Tibial nerve (tissue), 4 donors: Measurements from ENCODE around the gene FAM169A. TPM values are rescaled to one million over a fixed set of nuclear protein-coding genes. Genes with fewer than 3 reads are reported as not detected.

Source experiments
- DNase-seq, 2 donors: peaks; one replicate each; pipeline ENCODE4 v3.0.0-alpha.2; 2019; ENCODE audit warnings: low spot score in 2 of 2
- H3K27ac ChIP-seq, 4 donors: fragments of 200-600 bp; sonication (generic) in 3 of 4; one replicate each; pipeline ENCODE4 v1.5.1; 2017 to 2019; ENCODE audit warnings: mild to moderate bottlenecking in 1 of 4
- H3K27me3 ChIP-seq, 2 donors: fragments of 200-600 bp; sonication (generic) in 1 of 2; one replicate each; pipeline versions ENCODE4 v1.5.1 to v1.6.0; 2017 to 2019
- H3K36me3 ChIP-seq, 3 donors: fragments of 200-600 bp; sonication (generic); one replicate each; pipeline ENCODE4 v1.5.1; 2018 to 2019
- H3K4me1 ChIP-seq, 4 donors: fragments of 200-600 bp; sonication (generic) in 3 of 4; one replicate each; pipeline ENCODE4 v1.5.1; 2017 to 2019
- H3K4me3 ChIP-seq, 4 donors: fragments of 200-600 bp; sonication (generic) in 3 of 4; one replicate each; pipeline ENCODE4 v1.5.1; 2017 to 2019; ENCODE audit warnings: mild to moderate bottlenecking in 1 of 4, moderate library complexity in 1 of 4
- H3K9me3 ChIP-seq, 4 donors: fragments of 200-600 bp; sonication (generic) in 3 of 4; one replicate each; pipeline ENCODE4 v1.5.1; 2017 to 2019
- EP300 ChIP-seq, 2 donors: sonication (generic); formaldehyde crosslinking; IDR thresholded peaks; one replicate each; pipeline ENCODE4 v1.6.1; 2017; ENCODE audit warnings: antibody characterized with exemption in 2 of 2, mild to moderate bottlenecking in 1 of 2
- POLR2A ChIP-seq, 2 donors: fragments of 450-650 bp; IDR thresholded peaks; one replicate each; pipeline ENCODE4 v1.6.1; 2017; ENCODE audit warnings: antibody characterized with exemption in 2 of 2, mild to moderate bottlenecking in 2 of 2, moderate library complexity in 2 of 2
- WGBS, 2 donors: methylation state at CpG; one replicate each; pipeline ENCODE4 v1.1.5; 2018; 5-methylcytosine and 5-hydroxymethylcytosine counted together
- small RNA-seq: library from RNA; depleted of rRNA; stranded (forward); fragments of <200 nt; gene quantifications from one replicate; pipeline ENCODE3, GENCODE V24; 2016
- total RNA-seq, 4 donors: library from RNA; depleted of rRNA; stranded (reverse); fragments of >200 nt; gene quantifications; one replicate each; pipeline ENCODE4 v1.1.0, GENCODE V29; 2016
- TF ChIP-seq, protein P1 (sequence below), 5 experiments: fragments of 200-600 bp in 3 of 5; fragments of 450-650 bp in 2 of 5; sonication (generic) in 3 of 5; IDR thresholded peaks; one replicate each; pipeline ENCODE4 v1.5.1; 2016 to 2019; ENCODE audit warnings: antibody characterized with exemption in 5 of 5, mild to moderate bottlenecking in 3 of 5, moderate library complexity in 2 of 5

The FAM169A gene
- total RNA-seq, 4 donors from 2014 or later = 5.9 to 15.3 (median 10.8) TPM

DNA sequence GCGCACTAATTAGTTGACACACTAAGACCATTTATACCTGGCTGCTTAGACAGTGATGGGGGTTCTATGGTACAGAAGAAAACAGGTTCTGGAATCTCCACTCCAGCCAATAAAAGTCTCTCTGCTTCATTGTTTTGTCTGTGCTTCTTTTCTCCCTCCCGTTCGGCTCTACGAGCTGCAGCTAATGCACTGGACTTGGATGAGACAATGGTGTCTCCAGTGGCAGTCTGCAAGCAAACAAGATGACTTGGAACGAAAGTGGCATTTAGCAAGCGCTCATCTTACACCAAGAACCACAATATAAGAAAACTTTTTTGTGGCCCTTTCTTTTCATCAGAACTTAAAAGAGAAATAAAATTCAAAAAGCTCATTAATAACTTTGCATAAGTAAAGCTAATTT is 129.4 kb downstream of the FAM169A start:
- WGBS, 2 donors = 73 to 80% methylated on average over 6 of the region's 6 CpGs
- TF ChIP-seq, protein P1, sequence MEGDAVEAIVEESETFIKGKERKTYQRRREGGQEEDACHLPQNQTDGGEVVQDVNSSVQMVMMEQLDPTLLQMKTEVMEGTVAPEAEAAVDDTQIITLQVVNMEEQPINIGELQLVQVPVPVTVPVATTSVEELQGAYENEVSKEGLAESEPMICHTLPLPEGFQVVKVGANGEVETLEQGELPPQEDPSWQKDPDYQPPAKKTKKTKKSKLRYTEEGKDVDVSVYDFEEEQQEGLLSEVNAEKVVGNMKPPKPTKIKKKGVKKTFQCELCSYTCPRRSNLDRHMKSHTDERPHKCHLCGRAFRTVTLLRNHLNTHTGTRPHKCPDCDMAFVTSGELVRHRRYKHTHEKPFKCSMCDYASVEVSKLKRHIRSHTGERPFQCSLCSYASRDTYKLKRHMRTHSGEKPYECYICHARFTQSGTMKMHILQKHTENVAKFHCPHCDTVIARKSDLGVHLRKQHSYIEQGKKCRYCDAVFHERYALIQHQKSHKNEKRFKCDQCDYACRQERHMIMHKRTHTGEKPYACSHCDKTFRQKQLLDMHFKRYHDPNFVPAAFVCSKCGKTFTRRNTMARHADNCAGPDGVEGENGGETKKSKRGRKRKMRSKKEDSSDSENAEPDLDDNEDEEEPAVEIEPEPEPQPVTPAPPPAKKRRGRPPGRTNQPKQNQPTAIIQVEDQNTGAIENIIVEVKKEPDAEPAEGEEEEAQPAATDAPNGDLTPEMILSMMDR (IDR thresholded peaks at IDR 0.05) = no peak
- no peak for TF ChIP-seq POLR2A (IDR thresholded peaks at IDR 0.05)
- TF ChIP-seq EP300 (IDR thresholded peaks at IDR 0.05) = no peak
- H3K4me1 ChIP-seq = no peaks in the 10 kb centered on the region
- no peaks in the 10 kb centered on the region for H3K9me3 ChIP-seq
- H3K4me3 ChIP-seq = no peak overlapping the region
- no peaks in the 10 kb centered on the region for H3K27me3 ChIP-seq
- H3K27ac ChIP-seq = no peak overlapping the region
- DNase-seq = no peak
- H3K36me3 ChIP-seq = peaks cover 0 to 70% (median 0%) of the 10 kb centered on the region in 3 donors

Small RNAs within 50 kb of the gene (small RNA-seq; reads per million reads assigned to genes)
- not detected for gene RF00561

Other genes starting within 250 kb of the FAM169A start
- gene ENC1, start 225.7 kb downstream of the FAM169A start, total RNA-seq = 10 to 100 TPM in 2 of 4 donors, 1 to 10 TPM in 2; 4.0 to 11.7 (median 7.7) TPM
- 100 to 1,000 TPM in 3 of 4 donors, 10 to 100 TPM in 1; 79.1 to 166 (median 129) TPM for gene HEXB, start 181.2 kb downstream of the FAM169A start, total RNA-seq
- gene GFM2, start 99.3 kb downstream of the FAM169A start, total RNA-seq = 10 to 100 TPM; 15.5 to 19.7 (median 16.7) TPM
- gene NSA2, start 99.1 kb downstream of the FAM169A start, total RNA-seq = 100 to 1,000 TPM in 2 of 4 donors, 10 to 100 TPM in 2; 41.8 to 116 (median 93.2) TPM
- gene GCNT4, start 186.2 kb upstream of the FAM169A start, total RNA-seq = 1 to 10 TPM in 1 of 4 donors, under 1 TPM in 3; 0.63 to 1.5 (median 0.94) TPM